ENCODE measurements around the gene PSMD1. TPM values are rescaled to one million over a fixed set of nuclear protein-coding genes. Genes with fewer than 3 reads are reported as not detected.

The PSMD1 gene
- total RNA-seq, 1 experiment from 2014 or later: 133 TPM

- H3K27ac ChIP-seq (ENCODE audit: low read depth, low read length): no peak overlapping the region
- DNase-seq (ENCODE audit: low read depth, low spot score): no peak
Measured at GRCh38 chr2:231046916-231047273, 9.8 kb upstream of the PSMD1 start.

GRCh38 chr2:231047274-231047922 is 9.3 kb upstream of the PSMD1 start:
- ChIA-PET CTCF (no interaction called here), POLR2A (no interaction called here), RAD21 (ENCODE audit: low non-redundant PET in 1 of 2, low total read pairs in 2 of 2, uncharacterized antibody in 2 of 2, unreplicated experiment in 2 of 2) (no interaction called here)
- no TSS peak for BruUV-seq (replicated peaks)
- TF ChIP-seq CTCF (IDR thresholded peaks at IDR 0.05 in 2 of 3, conservative IDR thresholded peaks at IDR 0.05 in 1 of 3; ENCODE audit: borderline replicate concordance in 1 of 3, insufficient read depth in 1 of 3, low read depth in 2 of 3, low read length in 2 of 3) (no peak), SIN3A (IDR thresholded peaks at IDR 0.05; ENCODE audit: low read depth) (no peak)
- TF ChIP-seq, protein P1, sequence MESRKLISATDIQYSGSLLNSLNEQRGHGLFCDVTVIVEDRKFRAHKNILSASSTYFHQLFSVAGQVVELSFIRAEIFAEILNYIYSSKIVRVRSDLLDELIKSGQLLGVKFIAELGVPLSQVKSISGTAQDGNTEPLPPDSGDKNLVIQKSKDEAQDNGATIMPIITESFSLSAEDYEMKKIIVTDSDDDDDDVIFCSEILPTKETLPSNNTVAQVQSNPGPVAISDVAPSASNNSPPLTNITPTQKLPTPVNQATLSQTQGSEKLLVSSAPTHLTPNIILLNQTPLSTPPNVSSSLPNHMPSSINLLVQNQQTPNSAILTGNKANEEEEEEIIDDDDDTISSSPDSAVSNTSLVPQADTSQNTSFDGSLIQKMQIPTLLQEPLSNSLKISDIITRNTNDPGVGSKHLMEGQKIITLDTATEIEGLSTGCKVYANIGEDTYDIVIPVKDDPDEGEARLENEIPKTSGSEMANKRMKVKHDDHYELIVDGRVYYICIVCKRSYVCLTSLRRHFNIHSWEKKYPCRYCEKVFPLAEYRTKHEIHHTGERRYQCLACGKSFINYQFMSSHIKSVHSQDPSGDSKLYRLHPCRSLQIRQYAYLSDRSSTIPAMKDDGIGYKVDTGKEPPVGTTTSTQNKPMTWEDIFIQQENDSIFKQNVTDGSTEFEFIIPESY (IDR thresholded peaks at IDR 0.05; ENCODE audit: extremely low read depth, insufficient replicate concordance, low read length): no peak
- TF ChIP-seq, protein P2, sequence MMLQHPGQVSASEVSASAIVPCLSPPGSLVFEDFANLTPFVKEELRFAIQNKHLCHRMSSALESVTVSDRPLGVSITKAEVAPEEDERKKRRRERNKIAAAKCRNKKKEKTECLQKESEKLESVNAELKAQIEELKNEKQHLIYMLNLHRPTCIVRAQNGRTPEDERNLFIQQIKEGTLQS (IDR thresholded peaks at IDR 0.05): no peak
- no peak overlapping the region for H3K27ac ChIP-seq (ENCODE audit: low read depth, low read length)
- peaks cover 2 to 4% of the 10 kb centered on the region in 2 experiments; a peak in 3 of 4 replicates for H3K4me1 ChIP-seq (ENCODE audit: control insufficient read depth in 1 of 2, insufficient read depth in 2 of 2, low read length in 2 of 2)
- no peak for DNase-seq (ENCODE audit: low read depth, low spot score)
- no peak overlapping the region for H2AFZ ChIP-seq (ENCODE audit: low read depth, low read length, poor library complexity, severe bottlenecking)
- no peak overlapping the region for H3K4me3 ChIP-seq (replicated peaks in 1 of 2; ENCODE audit: low read depth in 1 of 2, low read length in 2 of 2)
- no peaks in the 10 kb centered on the region for H4K20me1 ChIP-seq (ENCODE audit: insufficient read depth)
- no peak for ATAC-seq
- H3K27me3 ChIP-seq (ENCODE audit: insufficient read depth, low read length): no peaks in the 10 kb centered on the region
- no peak overlapping the region for H3K4me2 ChIP-seq (ENCODE audit: low read length)
- H3K36me3 ChIP-seq (ENCODE audit: control insufficient read depth in 1 of 2, insufficient read depth in 2 of 2, low read length in 2 of 2): peaks cover 0 to 3% of the 10 kb centered on the region in 2 experiments; a peak in 1 of 4 replicates
- no peaks in the 10 kb centered on the region for H3K9me3 ChIP-seq (ENCODE audit: control insufficient read depth in 1 of 2, insufficient read depth in 1 of 2, low read depth in 1 of 2, low read length in 2 of 2)
- H3K9ac ChIP-seq (ENCODE audit: low read length): no peak overlapping the region
- H3K79me2 ChIP-seq (ENCODE audit: insufficient read depth, low read length): no peaks in the 10 kb centered on the region
- H3K9me2 ChIP-seq (ENCODE audit: insufficient read depth): no peaks in the 10 kb centered on the region
- intact Hi-C loops (cut with micrococcal nuclease): no loop called here

More at GRCh38 chr2:231046916-231047273, 9.8 kb upstream of the PSMD1 start:
- Histone ChIP-seq H4K20me1 (ENCODE audit: insufficient read depth) (no peaks in the 10 kb centered on the region), H3K79me2 (ENCODE audit: insufficient read depth, low read length) (no peaks in the 10 kb centered on the region), H3K4me1 (ENCODE audit: control insufficient read depth in 1 of 2, insufficient read depth in 2 of 2, low read length in 2 of 2) (no peaks in the 10 kb centered on the region), H3K9ac (ENCODE audit: low read length) (no peak overlapping the region), H2AFZ (ENCODE audit: low read depth, low read length, poor library complexity, severe bottlenecking) (no peak overlapping the region), H3K9me3 (ENCODE audit: control insufficient read depth in 1 of 2, insufficient read depth in 1 of 2, low read depth in 1 of 2, low read length in 2 of 2) (no peaks in the 10 kb centered on the region), H3K27me3 (ENCODE audit: insufficient read depth, low read length) (no peaks in the 10 kb centered on the region), H3K4me3 (replicated peaks in 1 of 2; ENCODE audit: low read depth in 1 of 2, low read length in 2 of 2) (no peak overlapping the region), H3K4me2 (ENCODE audit: low read length) (no peak overlapping the region), H3K36me3 (ENCODE audit: control insufficient read depth in 1 of 2, insufficient read depth in 2 of 2, low read length in 2 of 2) (peaks cover 0 to 3% of the 10 kb centered on the region in 2 experiments; a peak in 1 of 4 replicates), H3K9me2 (ENCODE audit: insufficient read depth) (no peaks in the 10 kb centered on the region)
- no peak for TF ChIP-seq MAX (IDR thresholded peaks at IDR 0.05)
- TF ChIP-seq EGR1 (IDR thresholded peaks at IDR 0.05; ENCODE audit: low read depth): no peak
- TF ChIP-seq POLR2A (IDR thresholded peaks at IDR 0.05; ENCODE audit: borderline replicate concordance, extremely low read depth, insufficient read depth, insufficient read length): no peak
- TF ChIP-seq SP1 (IDR thresholded peaks at IDR 0.05; ENCODE audit: low read depth): no peak
- no peak for TF ChIP-seq EZH2phosphoT487 (IDR thresholded peaks at IDR 0.05; ENCODE audit: borderline replicate concordance)
- TF ChIP-seq, protein P1 (IDR thresholded peaks at IDR 0.05; ENCODE audit: extremely low read depth, insufficient replicate concordance, low read length): no peak
- TF ChIP-seq SRF (IDR thresholded peaks at IDR 0.05; ENCODE audit: low read depth): no peak
- no peak for ATAC-seq
- RAD21 ChIA-PET (ENCODE audit: low non-redundant PET in 1 of 2, low total read pairs in 2 of 2, uncharacterized antibody in 2 of 2, unreplicated experiment in 2 of 2): no interaction called here
- CTCF ChIA-PET: no interaction called here
- POLR2A ChIA-PET: no interaction called here
- intact Hi-C loops (cut with micrococcal nuclease): no loop called here
- no TSS peak for BruUV-seq (replicated peaks)
